ENCODE results near the gene AR. TPM values are rescaled to one million over a fixed set of nuclear protein-coding genes. Genes with fewer than 3 reads are reported as not detected.

Gene AR
- total and polyA plus RNA-seq, 10 of the 15 experiments (the other 5 are each of a cell fraction or from before 2014, with no cell fraction given) = 0.07 to 0.09 (median 0.08) TPM; not detected in 7

DNA sequence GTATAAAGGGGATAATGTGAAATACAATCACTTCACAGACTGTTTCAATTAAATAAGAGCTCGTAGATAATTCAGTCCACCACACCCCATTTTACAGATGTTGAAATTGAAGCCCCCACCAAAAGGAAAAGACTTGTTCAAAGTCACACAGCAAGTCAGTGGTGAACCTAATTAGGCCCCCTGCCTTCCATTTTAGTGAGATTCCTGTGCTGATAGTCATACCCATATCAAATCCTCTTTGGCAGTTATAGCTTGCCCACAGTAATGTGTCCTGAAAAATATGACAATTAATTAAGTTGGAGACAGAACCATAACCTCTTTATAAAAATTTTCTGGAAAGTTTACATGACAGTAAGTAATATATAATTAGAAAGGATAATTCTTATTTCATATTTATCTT, 58.0 kb downstream of the AR start (continued):
- no peak for TF ChIP-seq E4F1 (IDR thresholded peaks at IDR 0.05; ENCODE audit: borderline replicate concordance, partially characterized antibody)
- no peak for TF ChIP-seq CUX1 (IDR thresholded peaks at IDR 0.05; ENCODE audit: insufficient replicate concordance, low read depth, low read length)
- TF ChIP-seq CBX3 (IDR thresholded peaks at IDR 0.05; ENCODE audit: borderline replicate concordance, low read depth) = no peak
- TF ChIP-seq IKZF2 (IDR thresholded peaks at IDR 0.05) = no peak

Data from GM12878 (cell line).